Medulla oblongata (tissue), 1 donor: Measurements from ENCODE around the gene PACRG.
A peak's percentile ranks its signal among the peaks of the same experiment; 100 is the strongest.
"Not testable (repeated sequence)": the region's sequence is repeated elsewhere in the genome, so short reads cannot be mapped to it uniquely, and the experiment has no call there.

Experiments used
- DNase-seq: peaks from one replicate; pipeline ENCODE4 v3.0.0-alpha.2; 2015; ENCODE audit errors: extremely low spot score

The PACRG gene

GRCh38 chr6:162727322-162728182 is at the start of gene PACRG, which contains the start of gene PRKN:
Gene PACRG (plus strand): TSS chr6:162727974.
Gene PRKN (minus strand): TSS chr6:162727766.
- DNase-seq: peak; percentile 99

GRCh38 chr6:162678896-162679295 is 48.9 kb upstream of the PACRG start:
- not testable (repeated sequence) for DNase-seq

- DNase-seq: no peak
These were observed 48.1 kb upstream of the PACRG start for GRCh38 chr6:162679681-162680080.

GRCh38 chr6:162680367-162680766 is 47.4 kb upstream of the PACRG start:
- no peak for DNase-seq

- no peak for DNase-seq
These were observed 46.9 kb upstream of the PACRG start for GRCh38 chr6:162680871-162681270.

- no peak for DNase-seq
These were observed 46.3 kb upstream of the PACRG start for GRCh38 chr6:162681447-162681846.

- no peak for DNase-seq
These were observed 44.6 kb upstream of the PACRG start for GRCh38 chr6:162683135-162683534.

GRCh38 chr6:162684052-162684451 is 43.7 kb upstream of the PACRG start:
- DNase-seq: no peak

GRCh38 chr6:162684961-162685360 is 42.8 kb upstream of the PACRG start:
- DNase-seq: no peak

- no peak for DNase-seq
These were observed 42.2 kb upstream of the PACRG start for GRCh38 chr6:162685586-162685985.

- no peak for DNase-seq
These were observed 38.9 kb upstream of the PACRG start for GRCh38 chr6:162688751-162689345.

GRCh38 chr6:162690158-162690557 is 37.6 kb upstream of the PACRG start:
- no peak for DNase-seq

GRCh38 chr6:162697872-162698403 is 29.8 kb upstream of the PACRG start:
- DNase-seq: no peak

GRCh38 chr6:162698440-162698839 is 29.3 kb upstream of the PACRG start:
- DNase-seq: no peak

- DNase-seq: no peak
These were observed 27.8 kb upstream of the PACRG start for GRCh38 chr6:162699961-162700360.

- no peak for DNase-seq
These were observed 26.8 kb upstream of the PACRG start for GRCh38 chr6:162700966-162701365.

- no peak for DNase-seq
These were observed 26.2 kb upstream of the PACRG start for GRCh38 chr6:162701551-162701950.

GRCh38 chr6:162702446-162702845 is 25.3 kb upstream of the PACRG start:
- DNase-seq: no peak

- DNase-seq: no peak
These were observed 23.8 kb upstream of the PACRG start for GRCh38 chr6:162704001-162704400.

GRCh38 chr6:162705736-162706135 is 22.0 kb upstream of the PACRG start:
- DNase-seq: no peak

GRCh38 chr6:162706232-162706631 is 21.5 kb upstream of the PACRG start:
- peak; percentile 89 for DNase-seq

- DNase-seq: peak; percentile 27
These were observed 18.8 kb upstream of the PACRG start for GRCh38 chr6:162708971-162709370.

- no peak for DNase-seq
These were observed 18.3 kb upstream of the PACRG start for GRCh38 chr6:162709431-162709830.
